ENCODE measurements around the gene ADGRD1. TPM values are rescaled to one million over a fixed set of nuclear protein-coding genes. Genes with fewer than 3 reads are reported as not detected.
A peak's percentile ranks its signal among the peaks of the same experiment; 100 is the strongest.
"Not testable (repeated sequence)": the region's sequence is repeated elsewhere in the genome, so short reads cannot be mapped to it uniquely, and the experiment has no call there.

The ADGRD1 gene
- total RNA-seq, 1 experiment from 2014 or later, result 0.89 TPM

DNA sequence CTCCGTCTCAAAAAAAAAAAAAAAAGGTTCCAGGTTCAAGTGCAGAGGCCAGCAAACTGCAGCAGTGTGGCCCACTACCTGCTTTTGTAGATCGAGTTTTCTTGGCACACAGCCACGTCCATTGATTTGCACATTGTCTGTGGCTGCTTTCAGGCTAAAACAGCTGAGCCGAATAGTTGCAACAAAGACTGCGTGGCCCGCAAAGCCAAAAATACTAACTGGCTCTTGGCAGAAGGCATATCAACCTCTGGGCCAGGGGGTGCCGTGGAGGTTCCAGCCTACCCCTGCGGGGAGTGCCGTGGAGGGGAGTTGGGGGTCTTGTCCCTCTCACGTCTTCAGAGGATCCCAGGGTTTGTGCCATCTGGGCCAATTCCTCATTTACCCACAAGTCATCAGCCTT, 170.1 kb downstream of the ADGRD1 start:
- Histone ChIP-seq H3K4me3 (no peak overlapping the region), H3K9me3 (no peaks in the 10 kb centered on the region), H3K36me3 (no peaks in the 10 kb centered on the region), H3K27me3 (no peaks in the 10 kb centered on the region)
- no peak for DNase-seq

DNA sequence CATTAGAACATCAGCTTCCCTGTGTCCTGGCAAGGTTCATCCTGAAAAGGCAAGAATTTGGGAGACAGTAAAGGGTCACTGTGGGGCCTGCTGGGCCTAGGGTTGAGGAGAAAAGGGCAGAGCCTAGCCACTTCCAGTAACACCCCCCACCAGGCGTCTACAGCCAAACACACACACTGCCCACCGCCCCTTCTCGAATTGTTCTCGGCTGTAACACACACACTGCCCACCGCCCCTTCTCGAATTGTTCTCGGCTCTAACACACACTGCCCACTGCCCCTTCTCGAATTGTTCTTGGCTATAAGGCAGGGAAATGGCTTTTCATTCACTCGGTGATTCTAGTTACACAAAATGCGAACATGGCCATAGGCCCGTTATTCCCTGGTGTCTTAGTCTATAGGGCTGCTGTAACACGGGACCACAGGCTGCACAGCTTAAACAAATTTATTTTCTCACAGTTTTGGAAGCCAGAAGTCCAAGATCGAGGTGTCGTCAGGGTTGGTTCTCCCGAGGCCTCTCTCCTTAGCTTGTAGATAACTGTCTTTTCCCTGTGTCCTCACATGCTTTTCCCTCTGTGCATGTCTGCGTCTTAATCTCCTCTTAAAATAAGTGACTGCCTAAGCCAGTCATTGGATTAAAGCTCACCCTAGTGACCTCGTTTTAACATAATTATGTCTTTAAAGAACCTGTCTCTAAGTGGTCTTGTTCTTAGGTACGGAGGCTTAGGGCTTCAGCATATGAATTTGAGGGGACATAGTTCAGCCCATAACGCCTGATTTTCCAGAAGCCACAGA, 171.0 kb downstream of the ADGRD1 start:
- no peak overlapping the region for H3K4me3 ChIP-seq
- DNase-seq, result no peak
- H3K27me3 ChIP-seq, result no peaks in the 10 kb centered on the region
- H3K36me3 ChIP-seq, result no peaks in the 10 kb centered on the region
- H3K9me3 ChIP-seq, result no peaks in the 10 kb centered on the region

DNA sequence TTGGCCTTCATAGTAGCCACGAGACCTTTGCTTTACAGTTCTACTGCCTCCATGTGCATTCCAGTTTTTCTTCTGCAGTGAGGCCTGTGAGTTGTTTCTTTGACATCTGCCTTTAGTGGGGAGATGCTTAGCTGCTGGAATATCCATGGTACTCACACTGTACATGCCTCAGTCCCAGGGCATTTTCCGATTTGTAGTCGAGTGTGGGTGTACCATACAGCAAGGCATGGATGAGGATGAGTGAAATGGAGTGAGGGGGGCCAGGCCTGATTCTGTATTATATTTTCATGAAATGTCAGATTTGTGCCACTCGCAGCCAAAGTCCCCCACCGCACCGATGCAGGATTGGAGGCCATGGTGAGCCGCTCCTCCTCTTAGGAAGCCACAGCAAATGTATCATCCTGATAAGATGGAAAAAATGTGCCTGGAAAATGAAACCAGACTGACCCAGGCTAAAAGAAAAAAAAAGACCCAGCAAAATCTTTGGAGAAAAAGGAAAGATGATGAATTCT, 173.0 kb downstream of the ADGRD1 start:
- Histone ChIP-seq H3K4me3 (no peak overlapping the region), H3K36me3 (no peaks in the 10 kb centered on the region), H3K27me3 (no peaks in the 10 kb centered on the region), H3K9me3 (no peaks in the 10 kb centered on the region)
- DNase-seq, result no peak

DNA sequence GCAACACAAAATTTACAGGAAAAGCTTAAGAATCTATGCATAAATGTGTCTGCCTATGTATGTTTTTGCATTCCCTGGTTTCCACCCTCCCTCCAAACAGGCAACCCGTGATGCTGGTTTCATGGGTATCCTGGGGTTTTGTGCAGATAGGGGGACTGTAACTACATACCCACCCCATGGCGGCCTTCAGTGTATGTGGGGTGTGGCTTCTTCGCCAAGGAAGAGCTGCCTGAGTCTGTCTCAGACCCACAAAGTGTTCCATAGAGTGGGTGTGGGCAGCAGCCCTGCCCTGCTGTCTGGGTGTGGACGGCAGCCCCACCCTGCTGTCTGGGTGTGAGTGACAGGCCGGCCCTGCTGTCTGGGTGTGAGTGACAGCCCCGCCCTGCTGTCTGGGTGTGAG, 174.8 kb downstream of the ADGRD1 start:
- H3K4me3 ChIP-seq, result no peak overlapping the region
- no peak for DNase-seq
- no peaks in the 10 kb centered on the region for H3K9me3 ChIP-seq
- no peaks in the 10 kb centered on the region for H3K27me3 ChIP-seq
- no peaks in the 10 kb centered on the region for H3K36me3 ChIP-seq

DNA sequence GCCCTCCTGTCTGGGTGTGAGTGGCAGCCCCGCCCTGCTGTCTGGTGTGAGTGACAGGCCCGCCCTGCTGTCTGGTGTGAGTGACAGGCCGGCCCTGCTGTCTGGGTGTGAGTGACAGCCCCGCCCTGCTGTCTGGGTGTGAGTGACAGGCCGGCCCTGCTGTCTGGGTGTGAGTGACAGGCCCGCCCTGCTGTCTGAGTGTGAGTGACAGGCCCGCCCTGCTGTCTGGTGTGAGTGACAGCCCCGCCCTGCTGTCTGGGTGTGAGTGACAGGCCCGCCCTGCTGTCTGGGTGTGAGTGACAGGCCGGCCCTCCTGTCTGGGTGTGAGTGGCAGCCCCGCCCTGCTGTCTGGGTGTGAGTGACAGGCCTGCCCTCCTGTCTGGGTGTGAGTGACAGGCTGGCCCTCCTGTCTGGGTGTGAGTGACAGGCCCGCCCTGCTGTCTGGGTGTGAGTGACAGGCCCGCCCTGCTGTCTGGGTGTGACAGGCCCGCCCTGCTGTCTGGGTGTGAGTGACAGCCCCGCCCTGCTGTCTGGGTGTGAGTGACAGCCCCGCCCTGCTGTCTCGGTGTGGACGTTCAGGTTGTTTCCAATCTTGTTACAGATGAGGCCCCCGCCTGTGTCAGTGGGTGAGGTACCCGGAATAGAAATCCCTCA, 175.4 kb downstream of the ADGRD1 start:
- H3K27me3 ChIP-seq, H3K9me3 ChIP-seq, H3K36me3 ChIP-seq, H3K4me3 ChIP-seq, DNase-seq: not testable (repeated sequence)

DNA sequence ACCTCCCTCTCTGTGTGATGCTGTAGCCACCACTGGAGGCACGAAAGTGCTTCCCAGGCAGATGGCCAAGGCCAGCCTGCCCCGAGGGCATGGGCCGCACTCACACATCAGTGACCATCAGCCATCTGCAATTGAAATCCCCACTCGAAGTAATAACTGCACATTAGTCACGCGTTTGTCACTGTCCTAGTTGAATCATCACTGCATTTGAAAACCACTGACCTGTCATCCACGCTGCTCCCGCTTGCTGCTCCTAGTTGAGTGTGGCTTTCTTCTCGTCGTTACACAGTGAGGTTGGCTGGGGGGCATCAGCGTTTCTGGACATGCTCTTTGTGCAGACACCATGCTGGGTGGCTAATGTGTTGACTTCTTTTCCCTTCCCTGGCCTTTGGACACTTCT, 176.1 kb downstream of the ADGRD1 start:
- no peak overlapping the region for H3K4me3 ChIP-seq
- no peaks in the 10 kb centered on the region for H3K9me3 ChIP-seq
- no peaks in the 10 kb centered on the region for H3K36me3 ChIP-seq
- H3K27me3 ChIP-seq, result no peaks in the 10 kb centered on the region
- peak; percentile 28 for DNase-seq

DNA sequence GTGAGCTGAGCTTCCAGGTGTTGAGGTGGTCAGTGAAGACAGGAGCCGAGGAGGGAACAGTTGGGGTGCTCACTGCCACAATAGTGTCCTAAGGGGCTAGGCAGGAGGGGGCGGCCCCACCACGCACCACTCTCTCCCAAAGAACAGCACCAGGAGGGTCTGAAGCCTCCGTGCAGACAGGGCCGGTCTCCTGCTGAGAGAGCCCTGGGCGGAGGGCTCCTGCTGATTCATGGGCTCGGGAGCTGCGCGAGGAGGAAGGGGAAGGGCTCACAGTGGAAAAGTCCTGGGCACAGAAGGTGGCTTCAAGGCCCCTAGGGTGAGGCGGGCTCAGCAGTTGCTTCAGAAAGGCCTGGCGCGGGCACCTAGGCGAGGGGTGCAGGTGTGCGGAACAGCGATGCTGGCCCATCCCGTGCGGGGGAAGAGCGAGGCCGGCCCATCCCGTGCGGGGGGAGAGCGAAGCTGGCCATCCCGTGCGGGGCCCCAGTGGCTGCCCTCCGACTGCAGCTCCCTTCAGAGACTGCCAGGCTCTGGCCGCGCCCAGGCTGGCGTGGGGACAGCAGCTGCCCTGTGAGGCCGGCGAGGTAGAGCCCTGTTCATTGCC, 176.7 kb downstream of the ADGRD1 start:
- no peak for DNase-seq
- Histone ChIP-seq H3K9me3 (no peaks in the 10 kb centered on the region), H3K27me3 (no peaks in the 10 kb centered on the region), H3K36me3 (no peaks in the 10 kb centered on the region), H3K4me3 (no peak overlapping the region)

DNA sequence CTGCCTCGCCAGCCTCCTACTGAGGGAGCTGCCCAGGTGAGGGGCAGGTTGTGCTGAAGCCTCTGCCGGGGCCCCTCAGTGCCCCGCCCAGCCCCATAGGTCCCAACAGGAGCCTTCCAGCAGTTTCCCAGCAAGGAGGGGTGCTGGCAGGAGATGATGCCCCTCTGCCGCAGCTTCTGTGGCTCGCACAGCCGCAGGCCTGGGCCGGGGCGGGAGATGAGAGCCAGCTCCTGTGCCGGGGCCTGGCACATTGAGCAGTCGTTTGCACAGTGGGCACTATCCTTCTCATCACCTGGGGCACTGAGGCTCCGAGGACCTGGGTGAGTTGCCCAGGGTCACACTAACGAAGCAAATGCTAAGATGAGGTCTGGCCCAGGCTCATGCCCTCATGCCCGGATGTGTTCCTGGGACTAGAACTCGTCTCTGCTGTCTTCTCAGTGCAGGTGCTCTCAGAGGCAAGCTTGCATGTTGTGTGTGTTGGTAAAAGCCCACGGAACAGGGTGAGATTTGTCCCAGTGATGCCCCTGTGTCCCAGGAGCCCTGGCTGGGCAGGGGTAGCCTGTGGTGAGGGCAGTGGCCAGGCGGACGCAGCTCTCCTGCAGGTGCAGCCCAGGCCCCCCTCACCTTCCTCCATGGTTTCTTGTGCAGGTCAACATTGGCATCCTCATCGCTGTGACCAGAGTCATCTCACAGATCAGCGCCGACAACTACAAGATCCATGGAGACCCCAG, 177.5 kb downstream of the ADGRD1 start:
- H3K9me3 ChIP-seq, result no peaks in the 10 kb centered on the region
- no peak for DNase-seq
- no peak overlapping the region for H3K4me3 ChIP-seq
- H3K36me3 ChIP-seq, result no peaks in the 10 kb centered on the region
- no peaks in the 10 kb centered on the region for H3K27me3 ChIP-seq

DNA sequence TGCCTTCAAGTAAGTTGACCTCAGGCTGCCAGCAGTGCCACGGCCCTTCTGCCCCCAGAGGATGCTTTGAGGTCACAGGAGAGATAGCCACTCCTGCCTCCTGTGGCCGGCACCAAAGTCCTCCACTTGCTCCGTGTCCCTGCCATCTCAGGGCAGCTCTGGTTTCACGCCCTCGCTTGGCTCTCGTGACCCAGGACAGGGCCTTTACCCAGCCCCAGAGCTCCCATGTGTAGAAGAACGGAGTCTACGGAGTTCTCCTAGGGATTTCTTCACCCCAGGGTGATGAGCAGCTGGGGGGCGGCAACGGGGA, 178.1 kb downstream of the ADGRD1 start:
- DNase-seq, result no peak

DNA sequence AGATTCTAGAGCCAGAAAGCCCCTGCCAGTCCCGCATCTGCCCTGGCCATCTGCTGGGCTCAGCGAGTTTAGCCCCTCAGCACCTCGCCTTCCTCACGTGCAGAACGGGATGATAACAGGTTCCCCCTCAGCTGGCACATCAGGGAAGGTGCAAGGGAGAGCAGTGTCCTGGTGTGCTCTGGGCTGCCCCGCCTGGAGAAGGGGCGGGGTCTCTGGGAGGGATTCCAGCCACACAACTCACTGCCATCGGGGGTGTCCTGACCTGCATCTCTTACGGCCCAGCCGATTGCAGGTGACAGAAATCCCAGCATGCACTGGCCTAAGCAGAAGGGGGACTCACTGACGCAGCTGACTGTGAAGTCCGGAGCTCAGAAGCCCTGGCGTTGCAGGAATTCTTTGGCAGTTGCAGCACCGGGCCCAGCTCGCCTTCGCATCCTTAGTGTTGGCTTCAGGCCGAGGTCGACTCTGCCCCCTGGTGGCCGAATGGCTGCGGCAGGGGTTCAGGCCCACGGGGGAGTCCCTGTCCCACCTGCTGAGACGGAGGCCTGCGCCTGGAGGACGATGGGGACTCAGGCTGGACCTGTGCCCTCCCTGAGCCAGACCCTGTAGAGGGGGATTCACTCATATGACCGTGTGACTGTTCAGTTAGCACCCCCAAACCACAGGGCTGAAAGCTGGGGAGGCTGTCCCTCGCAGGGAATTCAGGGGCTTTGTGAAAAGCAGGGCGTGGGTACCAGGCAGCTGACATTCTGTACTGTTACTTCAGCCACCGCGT, 178.6 kb downstream of the ADGRD1 start:
- Histone ChIP-seq H3K9me3 (no peaks in the 10 kb centered on the region), H3K27me3 (no peaks in the 10 kb centered on the region), H3K4me3 (no peak overlapping the region), H3K36me3 (no peaks in the 10 kb centered on the region)
- DNase-seq, result peak; percentile 58

More for the DNA sequence above, 178.1 kb downstream of the ADGRD1 start:
- no peaks in the 10 kb centered on the region for H3K27me3 ChIP-seq
- no peak overlapping the region for H3K4me3 ChIP-seq
- H3K9me3 ChIP-seq, result no peaks in the 10 kb centered on the region
- no peaks in the 10 kb centered on the region for H3K36me3 ChIP-seq

DNA sequence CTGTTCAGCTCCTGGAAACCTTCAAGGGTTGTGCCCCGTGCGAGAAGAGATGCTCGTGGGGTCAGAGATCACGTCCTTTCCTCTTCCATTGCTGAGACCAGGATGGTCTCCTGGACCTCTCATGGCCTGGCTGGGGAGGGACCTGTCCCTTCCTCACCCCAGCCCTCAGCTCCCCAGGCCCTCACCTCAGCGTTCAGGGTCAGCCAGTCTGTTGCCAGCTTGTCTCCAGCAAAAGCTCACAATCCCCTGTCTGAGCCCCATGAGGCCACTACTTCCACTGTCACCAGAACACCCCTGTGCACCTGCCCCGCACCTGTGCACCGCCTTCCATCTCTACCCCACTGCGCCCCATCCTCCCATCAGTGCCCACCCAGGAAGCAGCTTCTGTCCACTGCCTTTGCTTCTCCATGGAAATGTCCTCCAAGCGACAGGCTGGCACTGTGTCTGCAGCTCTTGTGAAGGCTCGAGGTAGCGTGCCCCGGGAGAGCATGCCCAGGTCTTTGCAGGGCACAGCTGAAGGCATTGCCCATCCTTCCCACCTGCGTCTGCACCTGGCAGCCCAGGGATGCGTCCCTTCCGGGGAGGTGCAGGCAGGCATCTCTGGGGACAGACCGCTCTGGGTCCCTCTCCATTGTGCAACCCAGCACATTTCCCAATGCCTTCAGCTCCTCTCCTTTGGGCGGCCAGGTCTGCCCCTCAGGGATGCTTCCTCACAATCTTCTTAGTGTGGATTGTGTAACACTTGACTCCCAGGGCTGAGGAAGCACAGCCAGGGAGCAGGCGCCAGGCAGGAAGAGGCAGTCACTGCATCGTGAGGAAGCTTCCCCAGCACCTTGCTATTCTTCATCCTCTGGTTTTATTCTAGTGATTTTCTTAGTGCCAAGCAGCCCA, 179.6 kb downstream of the ADGRD1 start:
- DNase-seq, result no peak
- Histone ChIP-seq H3K4me3 (no peak overlapping the region), H3K9me3 (no peaks in the 10 kb centered on the region), H3K27me3 (no peaks in the 10 kb centered on the region), H3K36me3 (no peaks in the 10 kb centered on the region)

DNA sequence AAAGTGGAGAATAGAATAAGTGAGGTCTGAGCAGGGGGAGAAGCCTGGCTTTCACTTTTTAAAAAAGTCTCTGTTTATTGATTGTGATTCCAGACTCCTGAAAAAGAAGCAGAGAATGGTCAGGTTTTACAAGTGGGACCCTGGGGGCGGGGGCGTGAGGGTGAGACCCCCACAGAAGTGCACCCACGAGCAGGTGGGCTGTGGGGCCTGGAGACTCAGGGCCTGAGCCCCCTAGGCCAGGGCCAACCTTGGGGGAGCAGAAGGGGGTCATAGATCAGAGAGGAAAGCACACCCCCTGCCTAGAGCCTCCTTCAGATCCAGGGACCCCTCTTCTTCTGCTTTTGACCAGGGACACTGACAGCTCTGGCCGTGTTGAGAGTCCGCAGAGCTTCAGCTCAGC, 180.3 kb downstream of the ADGRD1 start:
- Histone ChIP-seq H3K27me3 (no peaks in the 10 kb centered on the region), H3K4me3 (no peak overlapping the region), H3K36me3 (no peaks in the 10 kb centered on the region), H3K9me3 (no peaks in the 10 kb centered on the region)
- no peak for DNase-seq

DNA sequence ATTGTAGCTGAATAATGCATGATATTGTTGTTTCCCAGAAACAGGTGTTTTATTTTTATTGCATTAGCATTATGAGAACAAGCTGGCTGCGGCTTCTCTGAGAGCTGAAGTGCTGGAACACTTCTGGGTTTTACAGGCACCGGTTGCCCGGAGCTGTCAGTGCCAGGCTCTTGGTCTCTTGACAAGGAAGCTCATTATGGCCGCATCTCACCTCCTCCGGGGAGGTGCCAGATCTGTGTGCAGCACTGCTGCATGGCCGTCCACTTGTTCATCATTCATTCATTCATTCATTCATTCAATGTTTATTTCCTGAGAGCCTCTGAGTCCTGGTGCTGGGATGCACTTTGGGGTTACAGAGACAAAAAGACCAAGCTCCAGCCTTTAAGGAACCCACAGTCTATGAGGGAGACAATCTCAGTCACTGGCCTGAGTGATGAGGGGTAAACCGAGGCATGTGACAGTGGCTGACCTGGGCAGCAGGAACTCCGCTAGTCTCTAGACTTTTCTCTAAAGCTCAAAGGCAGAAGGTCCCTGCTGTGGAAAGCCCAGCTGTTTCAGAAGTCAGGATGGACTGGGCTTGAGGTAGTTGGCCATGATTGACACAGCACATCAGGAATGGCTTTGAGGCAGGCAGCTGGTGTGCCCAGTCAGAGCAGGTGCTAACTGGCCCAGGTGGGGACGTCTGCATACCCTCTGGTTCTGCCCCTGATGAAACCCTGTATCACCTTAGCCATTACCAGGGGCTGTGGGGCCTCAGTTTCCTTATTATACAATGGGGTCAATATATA, 181.0 kb downstream of the ADGRD1 start:
- H3K9me3 ChIP-seq, result no peaks in the 10 kb centered on the region
- H3K36me3 ChIP-seq, result no peaks in the 10 kb centered on the region
- no peak overlapping the region for H3K4me3 ChIP-seq
- no peak for DNase-seq
- no peaks in the 10 kb centered on the region for H3K27me3 ChIP-seq

DNA sequence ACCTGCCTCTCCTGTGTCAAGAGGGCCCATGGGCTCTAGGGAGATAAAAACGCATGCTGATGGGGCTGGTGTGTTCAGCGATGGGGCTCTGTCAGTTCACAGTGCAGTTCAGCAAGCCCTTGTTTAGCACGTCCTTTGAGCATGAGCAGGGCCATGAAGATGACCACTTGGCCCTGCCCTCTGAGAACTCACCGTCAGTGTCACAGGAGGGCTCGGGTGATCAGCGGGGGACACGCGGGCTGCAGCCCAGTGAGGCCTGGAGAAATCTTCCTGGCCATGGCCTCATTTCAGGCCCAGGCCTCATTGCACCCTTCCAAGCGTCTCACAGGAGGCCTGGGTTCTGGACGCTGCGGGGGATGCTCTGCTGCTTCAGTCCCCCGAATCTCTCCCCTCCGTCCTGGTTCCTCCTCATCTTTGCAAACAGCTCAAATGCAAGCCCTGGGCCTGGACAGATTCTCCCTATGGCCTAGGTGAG, 181.6 kb downstream of the ADGRD1 start:
- no peaks in the 10 kb centered on the region for H3K36me3 ChIP-seq
- no peak for DNase-seq
- H3K4me3 ChIP-seq, result no peak overlapping the region
- H3K9me3 ChIP-seq, result no peaks in the 10 kb centered on the region
- H3K27me3 ChIP-seq, result no peaks in the 10 kb centered on the region
